Activated T-helper 1 cell treated with anti-CD3 and anti-CD28 coated beads, Interleukin-2, amount 50 U/mL, for 16 hours (primary cell): ENCODE data around the gene AQP7.
"Not testable (repeated sequence)": the region's sequence is repeated elsewhere in the genome, so short reads cannot be mapped to it uniquely, and the experiment has no call there.

Experiments used
- DNase-seq, 2 donors: peaks; one replicate each; pipeline ENCODE4 v3.0.0-alpha.2; 2020; ENCODE audit warnings: low read depth in 1 of 2, low spot score in 1 of 2

AQP7 gene

DNA sequence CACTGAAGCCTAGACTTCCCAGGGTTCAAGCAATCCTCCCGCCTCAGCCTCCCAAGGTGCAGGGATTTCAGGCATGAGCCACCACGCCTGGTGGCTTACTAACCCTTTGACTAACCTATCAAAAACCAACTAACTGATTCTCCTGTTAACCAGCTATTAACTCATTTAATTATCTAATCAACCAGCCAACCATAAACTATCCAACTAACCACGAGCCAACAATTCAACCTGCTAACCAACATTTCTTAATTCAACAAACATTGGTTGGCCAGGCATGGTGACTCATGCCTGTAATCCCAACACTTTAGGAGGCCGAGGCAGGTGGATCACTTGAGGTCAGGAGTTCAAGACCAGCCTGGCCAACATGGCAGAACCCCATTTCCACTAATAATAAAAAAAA lies 3.3 kb downstream of the AQP7 start:
- not testable (repeated sequence) for DNase-seq

DNA sequence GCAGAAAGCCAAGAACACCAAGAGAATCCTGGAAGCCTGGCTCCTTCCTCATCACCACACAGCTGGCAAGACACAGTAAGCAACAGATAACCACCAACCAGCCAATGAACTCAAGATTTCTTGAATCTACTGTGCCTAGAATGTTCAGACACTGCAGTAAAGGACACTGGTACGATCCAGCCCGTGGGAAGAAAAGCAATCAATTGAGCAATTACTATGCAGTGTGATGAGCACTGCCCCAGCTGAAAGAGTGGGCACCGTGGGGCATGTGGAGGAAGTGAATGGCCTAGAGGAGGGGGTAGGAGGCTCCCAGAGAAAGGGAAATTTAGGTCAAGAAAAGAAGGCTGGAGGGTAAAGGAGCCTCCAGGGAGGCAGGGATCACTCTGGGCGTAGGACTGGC lies 4.6 kb downstream of the AQP7 start:
- not testable (repeated sequence) for DNase-seq

DNA sequence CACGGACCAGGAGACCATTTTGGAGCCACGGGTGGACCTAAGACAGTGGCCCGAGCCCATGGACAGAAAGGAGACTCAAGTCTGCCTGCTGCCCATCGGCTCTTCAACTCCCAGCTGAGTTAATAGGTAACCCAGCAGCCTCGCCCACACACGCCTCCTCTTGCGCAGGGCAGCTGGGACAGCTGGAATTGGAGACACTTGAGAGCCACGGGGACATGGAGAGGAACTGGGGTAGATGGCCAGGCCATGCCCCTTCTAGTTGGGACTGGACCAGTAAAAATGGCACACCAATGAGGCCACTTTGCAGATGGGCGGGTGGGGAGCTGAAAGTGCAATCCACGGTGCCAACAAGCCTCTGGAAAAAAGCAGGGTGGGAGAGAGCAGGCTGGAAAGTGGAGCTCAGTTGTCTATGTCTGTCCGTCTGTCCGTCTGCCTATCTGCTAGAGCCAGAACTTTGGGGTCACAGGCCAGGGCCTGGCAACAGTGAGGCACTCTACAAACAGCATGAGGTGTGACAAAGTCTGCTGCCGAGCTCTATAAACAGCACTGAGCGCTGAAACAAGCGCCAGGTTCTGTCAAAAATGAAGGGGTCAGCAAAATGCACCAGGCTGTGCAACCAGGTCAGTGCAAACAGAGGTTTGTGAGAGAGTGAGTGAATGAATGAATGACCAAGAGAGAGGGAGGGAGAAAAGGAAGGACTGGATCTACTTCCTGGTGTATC lies 7.0 kb downstream of the AQP7 start:
- DNase-seq: not testable (repeated sequence)

DNA sequence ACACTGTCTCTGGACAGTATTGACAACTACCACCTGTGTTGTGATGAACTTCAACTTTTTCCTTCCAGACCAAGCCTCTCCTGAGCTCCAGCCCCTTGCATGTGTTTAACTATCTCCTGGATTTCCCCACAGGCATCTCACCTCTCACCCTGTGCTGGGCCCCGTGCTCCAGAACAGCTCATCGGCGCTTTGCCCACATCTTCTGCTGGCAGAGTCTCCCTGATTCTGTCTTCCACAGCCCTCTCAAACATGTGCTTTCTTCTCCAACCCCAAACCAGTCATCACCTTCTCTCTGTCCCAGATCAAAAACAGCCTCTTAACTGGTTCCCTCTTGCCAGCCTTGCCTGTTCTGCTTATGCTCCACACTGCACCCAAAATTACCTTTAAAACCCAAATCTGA lies 8.4 kb downstream of the AQP7 start:
- DNase-seq: not testable (repeated sequence)

DNA sequence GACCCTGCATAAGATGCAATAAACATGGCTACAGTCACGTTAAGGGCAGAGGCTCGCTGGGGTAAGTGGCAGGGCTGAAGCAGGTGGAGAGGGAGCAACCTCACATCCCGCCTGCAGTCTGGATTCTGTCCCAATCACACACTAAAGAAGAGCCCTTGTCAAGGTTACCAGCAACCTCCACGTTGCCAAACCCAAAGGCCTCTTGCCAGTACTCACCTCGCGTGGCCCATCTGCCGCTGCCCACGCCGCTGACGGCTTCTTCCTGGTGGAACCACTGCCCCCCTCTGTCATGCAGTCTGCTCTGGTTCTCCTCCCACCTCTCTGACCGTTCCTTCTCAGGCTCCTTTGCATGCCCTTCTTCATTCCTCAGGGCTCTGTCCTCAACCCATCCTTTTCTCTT lies 8.8 kb downstream of the AQP7 start:
- DNase-seq: no peak

DNA sequence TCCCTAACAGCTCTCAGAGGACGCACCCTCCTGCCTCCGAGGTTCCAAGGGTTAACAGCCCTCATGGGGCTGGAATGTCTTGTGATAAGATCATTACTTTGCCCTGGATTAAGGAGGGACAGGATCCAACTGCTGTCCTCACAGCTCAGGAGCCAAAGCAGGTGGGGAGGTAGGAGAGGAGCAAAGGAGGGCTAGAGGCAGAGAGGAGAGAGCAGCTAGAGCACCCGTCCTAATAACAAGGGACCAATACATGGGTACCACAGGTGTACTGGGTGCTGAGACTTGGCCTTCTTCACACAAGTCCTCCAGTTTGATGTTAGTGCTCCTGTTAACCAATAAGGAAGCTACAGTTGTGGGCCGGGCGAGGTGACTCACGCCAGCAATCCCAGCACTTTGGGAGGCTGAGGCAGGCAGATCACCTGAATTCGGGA lies 9.8 kb downstream of the AQP7 start:
- not testable (repeated sequence) for DNase-seq

DNA sequence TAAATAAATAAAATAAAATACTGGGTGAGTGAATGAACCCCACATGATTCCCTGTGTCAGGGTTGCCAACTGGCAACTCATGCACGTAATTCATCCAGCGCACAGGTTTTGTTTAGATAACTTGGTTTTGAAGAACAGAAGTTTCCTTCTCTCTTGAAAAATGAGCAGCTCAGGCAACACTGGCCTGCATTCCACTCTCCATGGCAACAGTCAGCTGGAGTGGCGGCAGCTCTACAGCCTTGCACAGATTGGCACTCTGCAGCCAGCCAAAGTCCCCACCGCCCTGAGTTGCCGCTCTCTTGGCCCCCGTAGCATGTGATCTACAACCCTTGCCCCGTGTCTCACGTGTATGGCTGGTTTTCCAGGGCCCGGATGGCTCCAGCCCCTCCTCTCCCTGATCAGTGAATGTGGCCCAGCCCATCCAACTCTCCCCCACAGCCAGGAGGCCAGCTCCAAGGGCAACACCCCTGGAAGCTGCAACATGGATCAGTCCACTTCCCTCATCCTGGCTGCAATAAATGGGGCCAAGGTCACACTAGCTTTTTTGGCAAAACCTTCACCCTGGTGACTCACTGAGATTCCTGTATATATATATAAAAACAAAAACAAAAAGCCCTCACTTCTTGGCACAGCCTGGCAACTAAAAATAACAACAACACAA lies 11.1 kb downstream of the AQP7 start:
- not testable (repeated sequence) for DNase-seq

DNA sequence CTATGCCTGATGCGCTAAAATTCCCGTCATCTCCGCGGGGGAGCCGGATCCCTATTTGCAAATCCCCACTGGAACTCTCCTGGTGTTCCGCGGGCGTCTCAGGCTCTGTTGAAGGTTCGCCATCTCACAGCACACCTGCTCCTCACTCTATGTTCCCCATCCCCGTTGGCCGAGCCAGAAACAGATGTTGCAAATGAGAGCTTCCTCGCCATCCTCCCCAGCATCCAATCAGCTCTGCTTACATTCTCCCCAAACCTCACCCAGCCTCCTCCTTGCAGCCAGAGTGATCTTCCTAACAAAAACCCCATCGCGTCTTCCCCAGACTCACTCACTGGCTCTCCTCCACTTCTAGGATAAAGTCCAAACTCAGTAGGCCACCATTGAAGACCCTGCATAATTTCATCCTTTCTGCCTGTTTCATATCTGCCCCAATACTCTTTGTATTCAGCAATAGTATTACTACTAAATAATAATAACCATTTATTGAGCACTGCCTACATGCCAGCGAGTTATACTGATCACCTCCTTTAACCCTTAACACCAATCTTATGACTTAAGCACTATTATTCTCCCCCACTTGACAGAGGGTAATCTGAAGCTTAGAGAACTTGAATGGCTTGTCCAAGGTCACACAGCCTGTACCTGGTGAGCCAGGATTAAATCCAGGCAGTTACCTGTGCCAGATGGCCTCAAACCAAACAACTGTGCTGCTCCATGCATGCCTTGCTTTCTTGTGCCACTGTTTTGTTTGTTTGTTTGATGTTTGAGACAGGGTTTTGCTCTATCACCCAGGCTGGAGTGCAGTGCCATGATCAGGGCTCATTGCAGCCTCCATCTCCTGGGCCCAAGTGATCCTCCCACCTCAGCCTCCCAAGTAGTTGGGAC lies 14.0 kb downstream of the AQP7 start:
- DNase-seq: no peak

DNA sequence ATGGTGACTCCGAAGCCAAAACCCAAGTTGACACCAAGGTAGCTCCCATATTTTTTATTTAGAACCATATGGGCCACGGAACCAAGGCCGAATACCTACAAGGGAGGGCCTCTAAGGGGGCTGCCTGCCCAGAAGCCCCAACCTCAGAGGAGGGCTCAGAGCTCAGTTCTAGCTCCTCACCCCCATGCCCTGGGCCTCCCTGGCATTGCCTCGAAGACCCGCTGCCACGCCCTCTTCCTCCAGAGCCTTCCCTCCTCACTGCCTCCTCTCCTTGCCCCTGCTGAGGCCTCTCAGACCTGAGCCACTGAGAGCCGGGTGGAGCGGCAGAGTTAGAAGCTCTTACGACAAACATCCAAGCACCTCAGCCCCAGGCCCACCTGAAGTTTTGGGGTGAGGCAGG lies 15.4 kb downstream of the AQP7 start:
- DNase-seq: not testable (repeated sequence)

DNA sequence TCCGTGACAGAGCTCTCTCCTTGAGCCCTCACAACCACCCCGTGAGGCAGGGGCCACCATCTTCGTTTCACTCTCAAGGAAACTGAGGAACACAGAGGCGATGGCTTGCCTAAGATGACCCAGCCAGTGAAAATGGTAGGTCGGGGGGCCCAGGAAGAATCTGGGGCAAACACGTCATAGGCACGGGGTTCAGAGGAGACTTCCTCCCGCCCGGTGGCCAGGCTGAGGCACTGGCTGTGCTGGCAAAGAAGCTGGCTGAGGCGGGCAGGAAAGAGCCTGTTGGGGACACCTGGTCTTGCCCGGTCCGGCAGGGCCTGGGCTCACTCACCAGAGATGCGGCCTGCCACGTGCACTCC lies 15.7 kb downstream of the AQP7 start:
- not testable (repeated sequence) for DNase-seq

DNA sequence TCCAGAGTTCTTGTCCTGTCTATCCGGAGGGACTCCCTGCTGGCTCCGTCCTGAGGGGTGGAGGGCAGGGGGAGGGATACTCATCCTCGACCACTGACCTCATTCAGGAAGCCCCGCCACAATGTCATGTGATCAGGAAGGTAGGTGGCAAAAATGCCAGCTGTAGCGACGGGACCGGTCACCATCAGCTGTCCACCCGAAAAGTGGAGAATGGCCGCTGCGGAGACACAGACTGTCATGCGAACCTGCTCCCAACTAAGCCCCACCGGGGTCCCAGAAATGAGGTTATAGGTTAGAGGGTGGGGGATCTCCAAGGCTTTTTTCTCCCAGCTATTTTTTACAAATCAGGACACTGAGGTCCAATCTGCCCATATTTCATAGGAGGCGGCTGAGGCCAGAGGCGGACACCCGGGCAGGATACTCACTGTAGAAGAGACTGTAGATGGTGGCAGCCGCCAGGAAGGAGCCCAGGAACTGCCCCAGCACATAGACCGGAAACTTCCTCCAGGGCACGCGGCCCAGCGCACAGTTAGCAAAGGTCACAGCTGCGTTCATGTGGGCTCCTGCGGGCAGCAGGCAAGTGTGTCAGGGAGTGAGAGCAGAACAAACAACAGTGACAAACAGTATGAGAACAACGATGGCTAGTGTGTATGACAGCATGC lies 16.3 kb downstream of the AQP7 start:
- not testable (repeated sequence) for DNase-seq

DNA sequence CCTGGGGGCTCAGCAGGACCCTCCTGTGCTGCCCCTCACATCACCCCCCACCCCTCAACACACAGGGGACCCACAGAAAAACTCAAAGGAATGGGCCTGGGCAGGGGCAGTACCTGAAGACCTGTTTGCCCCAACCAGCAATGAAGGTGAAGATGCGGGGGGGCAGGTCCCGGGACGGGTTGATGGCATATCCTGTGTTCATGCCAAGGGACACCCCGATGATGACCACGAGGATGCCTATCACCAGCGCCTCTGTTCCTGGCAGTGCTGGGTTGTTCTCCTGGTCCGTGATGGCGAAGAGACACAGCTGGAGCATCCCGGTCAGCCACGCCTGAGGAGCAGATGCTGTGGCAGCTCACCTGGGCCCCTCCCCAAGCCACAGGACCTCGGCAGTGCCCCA lies 16.8 kb downstream of the AQP7 start:
- not testable (repeated sequence) for DNase-seq

DNA sequence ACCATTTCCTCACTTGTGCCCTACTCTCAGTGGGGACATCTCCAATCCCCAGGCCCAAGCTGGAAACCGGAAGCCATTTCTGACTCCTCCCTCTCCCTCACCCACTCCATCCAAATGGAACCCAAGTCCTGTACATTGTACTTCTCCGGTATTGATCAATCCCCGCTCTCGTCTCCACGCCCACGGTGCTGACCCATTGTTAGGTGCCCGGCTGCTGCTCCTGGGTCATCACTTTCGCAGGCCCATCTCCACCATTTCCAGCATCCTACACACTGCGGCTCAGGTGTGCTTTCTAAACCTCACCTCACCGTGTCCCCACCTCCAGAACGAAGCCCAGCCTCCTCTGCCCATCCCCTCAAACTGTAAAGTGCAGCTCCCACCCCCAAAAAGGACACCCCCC lies 19.0 kb downstream of the AQP7 start:
- not testable (repeated sequence) for DNase-seq

DNA sequence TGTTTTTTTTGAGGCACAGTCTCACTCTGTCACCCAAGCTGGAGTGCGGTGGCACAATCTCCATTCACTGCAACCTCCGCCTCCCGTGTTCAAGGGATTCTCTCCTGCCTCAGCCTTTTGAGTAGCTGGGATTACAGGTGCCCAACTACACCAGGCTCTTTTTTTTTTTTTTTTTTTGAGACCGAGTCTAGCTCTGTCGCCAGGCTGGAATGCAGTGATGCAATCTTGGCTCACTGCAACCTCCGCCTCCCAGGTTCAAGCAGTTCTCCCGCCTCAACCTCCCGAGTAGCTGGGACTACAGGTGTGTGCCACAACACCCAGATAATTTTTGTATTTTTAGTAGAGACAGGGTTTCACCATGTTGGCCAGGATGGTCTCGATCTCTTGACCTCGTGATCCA lies 20.0 kb downstream of the AQP7 start:
- DNase-seq: not testable (repeated sequence)

DNA sequence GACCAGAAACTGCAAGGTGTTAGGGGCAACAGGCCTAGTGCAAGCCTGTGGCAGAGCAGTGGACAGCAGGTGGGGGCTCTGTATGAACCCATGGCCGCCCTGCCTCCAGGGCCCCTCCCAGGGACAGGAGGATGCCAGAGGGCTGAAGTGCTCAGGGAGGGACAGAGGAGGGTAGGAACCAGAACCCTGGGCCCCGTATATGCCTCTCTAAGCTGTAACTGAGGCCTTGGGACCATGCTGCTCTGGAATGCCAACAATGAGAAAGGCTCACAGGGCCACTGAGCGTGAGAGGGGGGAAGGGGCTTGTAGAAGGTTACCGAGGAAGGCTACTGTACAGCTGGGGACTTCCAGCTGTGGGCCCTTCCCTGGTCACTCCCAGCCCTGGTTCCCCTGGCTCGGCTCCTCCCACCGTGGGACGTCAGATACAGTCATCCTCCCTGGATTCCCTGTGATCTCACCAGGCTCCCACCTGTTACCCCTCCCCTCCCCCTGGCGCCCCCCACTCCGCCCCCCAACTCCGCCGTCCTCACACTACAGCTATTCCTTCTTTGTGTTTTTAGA lies 21.1 kb downstream of the AQP7 start:
- DNase-seq: no peak

DNA sequence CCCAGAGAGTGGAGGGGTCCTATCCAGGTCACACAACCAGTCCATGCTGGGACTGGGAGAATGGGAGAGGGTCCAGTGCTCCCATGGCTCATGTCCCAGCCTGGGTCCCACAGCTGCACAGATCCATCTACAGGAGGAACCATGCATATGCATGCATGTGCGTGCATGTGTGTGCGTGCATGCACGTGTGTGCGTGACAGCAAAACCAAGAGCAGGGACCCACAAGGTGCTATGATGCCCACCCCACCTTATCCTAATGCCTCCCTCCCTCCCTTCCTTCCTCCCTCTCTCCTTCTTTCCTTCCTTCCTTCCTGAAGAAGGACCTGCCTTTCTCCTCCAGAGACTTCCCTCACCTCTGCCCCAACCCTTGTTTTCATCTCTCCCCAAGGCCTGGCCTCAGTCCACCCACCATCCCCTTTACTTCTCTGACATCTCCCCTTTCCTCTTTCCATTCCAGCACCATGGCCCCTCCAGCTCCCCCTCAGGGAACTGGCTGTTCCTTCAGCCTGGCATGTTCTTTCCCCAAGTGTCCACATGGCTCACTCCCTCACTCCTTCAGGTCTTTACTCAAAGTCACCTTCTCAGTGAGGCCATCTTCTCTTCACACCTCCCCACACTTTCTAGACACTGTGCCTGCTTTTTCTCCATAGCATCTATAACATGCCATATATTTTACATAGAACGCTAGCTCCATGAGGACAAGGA lies 21.8 kb downstream of the AQP7 start:
- no peak for DNase-seq

DNA sequence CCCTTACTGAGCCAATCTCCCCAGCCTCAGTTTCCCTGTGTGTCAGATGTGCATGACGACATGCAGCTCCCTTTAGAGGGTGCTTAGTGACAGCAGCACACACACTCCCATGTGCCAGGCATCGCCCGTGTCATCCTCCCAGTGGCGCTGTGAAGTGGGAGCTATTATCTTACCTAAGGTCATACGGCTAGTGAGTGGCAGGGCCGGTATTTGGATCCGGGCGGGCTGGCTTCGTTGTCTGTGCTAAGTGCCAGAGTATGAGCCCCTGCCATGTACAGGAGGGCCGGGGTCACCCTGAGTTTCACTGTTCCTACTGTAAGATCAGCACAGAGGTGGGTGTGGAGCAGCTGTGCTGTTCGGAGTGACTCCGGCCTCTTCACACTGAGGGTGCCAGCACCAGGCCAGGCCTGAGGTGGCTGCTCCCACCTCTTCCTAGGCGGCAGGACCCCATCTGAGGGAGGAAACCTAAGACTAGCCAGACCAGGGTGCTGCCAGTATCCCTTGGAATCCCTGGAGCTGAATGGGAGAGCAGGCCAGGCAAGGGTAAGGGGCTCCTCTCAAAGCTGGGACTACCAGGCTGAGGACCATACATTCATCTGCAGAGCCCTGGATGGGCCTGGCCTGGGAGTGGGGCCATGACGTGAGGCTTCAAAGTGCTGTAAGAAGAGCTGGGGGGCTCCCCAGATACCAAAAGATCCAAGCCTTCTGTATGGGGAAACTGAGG lies 22.5 kb downstream of the AQP7 start:
- no peak for DNase-seq

DNA sequence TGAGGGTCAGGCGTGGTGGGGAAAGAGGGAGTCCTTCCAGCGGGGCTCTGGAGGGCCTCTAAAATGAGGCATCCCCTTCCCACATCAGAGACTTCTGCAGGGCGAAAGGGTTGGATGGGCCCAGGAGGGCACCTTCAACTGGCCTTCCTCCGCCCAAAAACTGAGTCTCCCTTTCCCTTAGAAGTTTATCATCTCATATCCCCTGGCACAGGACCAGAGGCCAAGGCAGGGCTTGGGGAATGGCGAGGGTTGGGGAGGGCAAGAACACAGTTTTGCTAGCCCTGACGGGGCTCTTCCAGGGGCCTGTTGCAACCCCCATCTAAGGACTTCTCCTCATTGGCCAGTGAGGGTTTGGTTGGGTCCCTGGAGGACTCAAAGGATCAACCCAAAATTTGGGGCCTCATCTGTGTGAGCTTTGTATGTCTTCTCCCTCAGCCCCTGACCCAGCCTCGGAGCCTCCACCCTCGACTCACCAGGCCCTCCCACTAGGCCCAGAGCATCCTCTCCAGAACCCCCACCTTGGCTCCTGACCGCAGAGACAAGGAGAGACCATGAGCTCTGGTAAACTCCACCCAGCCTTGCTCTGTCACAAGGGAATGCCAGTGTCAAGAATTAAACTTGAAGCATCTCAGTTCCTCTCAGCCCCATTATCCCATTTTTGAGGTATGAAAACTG lies 24.1 kb downstream of the AQP7 start:
- no peak for DNase-seq

DNA sequence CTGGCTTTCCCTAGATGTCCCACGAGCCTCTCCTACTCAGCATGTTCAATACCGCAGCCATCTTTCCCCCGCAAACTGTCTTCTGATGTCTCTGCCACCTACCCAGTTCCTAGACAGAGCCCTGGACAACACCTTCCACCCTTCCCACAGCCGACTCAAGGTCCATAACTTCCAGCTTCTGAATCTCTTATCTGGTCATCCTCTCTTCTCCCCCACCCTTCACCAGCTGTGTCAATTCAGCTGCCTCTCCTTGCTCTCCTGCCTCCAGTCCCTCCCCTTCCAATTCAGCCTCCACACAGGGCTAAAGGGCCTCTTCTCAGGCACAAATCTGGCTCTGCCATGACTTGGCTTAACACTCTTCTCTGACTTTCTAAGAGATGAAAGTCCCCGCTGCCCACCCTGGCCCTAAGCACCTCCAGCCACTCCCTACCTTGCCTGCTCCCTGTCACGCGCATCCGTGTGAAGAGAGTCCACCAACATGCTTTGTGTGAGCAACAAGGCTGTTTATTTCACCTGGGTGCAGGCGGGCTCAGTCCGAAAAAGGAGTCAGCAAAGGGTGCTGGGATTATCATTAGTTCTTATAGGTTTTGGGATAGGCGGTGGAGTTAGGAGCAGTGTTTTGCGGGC lies 25.2 kb downstream of the AQP7 start:
- DNase-seq: no peak
